NCI-H774 (cell line): ENCODE measurements around the gene OR2T3.
"Not testable (repeated sequence)": the region's sequence is repeated elsewhere in the genome, so short reads cannot be mapped to it uniquely, and the experiment has no call there.

Source experiments
- DNase-seq: peaks from one replicate; lab custom pipeline; 2025; lab: John Stamatoyannopoulos, UW

The OR2T3 gene

DNA sequence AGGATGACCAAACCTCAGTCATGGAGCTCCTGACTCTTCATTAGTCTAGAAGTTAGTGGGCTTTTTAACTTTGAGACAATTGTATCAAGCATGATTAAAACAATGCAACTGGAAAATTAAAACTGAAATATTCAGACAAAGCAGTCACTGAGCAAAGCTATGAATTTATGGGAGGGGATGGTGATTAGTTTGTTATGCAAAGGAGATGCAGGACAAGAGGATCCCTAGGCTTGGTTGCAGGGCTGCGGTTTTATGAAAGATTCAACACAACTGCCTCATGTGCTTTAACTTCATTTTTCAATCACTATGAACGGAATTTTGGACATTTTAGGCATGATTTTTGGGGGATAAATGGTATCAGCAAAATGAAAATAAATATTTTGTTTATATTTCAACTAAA, 1.0 kb upstream of the OR2T3 start:
- DNase-seq = not testable (repeated sequence)

DNA sequence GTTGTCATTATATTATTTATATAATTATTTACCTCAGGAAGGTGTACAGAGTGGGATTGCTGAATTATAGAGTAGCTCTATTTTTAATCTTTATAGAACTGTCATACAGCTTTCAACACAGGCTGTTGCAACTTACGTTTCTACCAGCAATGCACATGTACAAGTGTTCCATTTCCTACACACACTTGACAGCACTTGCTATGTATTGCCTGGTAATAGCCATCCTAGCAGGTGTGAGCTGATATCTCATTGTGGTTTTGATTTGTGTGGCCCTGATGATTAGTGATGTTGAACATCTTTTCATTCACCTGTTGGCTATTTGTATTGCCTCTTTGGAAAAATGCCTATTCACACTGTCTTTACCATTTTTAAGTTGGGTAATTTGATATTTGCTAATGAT, 2.5 kb downstream of the OR2T3 start:
- not testable (repeated sequence) for DNase-seq

DNA sequence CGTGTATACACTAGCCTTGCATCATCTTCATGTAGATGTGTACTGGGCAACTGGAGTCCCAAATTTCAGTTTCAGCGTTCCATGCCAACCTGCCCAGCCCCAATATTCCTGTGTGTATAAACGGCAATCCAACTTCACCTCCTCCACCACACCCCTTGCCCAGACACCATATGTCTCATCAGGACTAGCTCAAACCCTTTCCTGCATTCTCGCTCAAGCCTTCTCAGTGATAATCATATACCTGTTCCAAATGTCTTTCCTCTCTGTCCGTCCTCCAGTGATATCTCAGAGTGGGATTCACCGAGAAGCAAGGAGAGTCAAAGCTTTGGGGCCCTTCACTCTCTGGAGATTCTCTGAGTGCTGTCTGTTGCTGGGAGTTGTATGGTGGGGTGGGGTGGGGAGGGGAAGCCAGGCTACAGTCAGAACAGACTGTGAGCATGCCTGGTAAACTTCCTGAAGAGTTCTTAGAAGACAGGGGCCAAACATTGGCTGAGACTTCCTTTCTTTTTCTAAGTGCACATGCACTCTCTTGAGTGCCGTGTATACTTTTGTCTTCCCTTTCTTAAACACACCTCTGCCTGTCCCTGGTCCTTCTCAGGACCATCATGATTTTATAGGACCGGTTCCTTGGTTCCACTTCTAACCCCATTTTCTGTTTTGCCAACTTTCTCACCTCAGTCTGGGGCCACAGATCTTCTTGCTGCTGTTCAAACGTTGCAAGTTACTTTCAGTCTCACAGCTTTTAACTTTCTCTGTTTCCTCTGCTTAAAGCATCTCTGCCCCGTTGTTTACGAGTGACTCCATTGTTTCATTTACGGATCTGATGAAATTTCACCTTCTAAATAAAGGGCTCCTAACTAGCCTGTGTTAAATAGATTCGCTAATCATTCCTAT, 8.8 kb downstream of the OR2T3 start:
- not testable (repeated sequence) for DNase-seq

DNA sequence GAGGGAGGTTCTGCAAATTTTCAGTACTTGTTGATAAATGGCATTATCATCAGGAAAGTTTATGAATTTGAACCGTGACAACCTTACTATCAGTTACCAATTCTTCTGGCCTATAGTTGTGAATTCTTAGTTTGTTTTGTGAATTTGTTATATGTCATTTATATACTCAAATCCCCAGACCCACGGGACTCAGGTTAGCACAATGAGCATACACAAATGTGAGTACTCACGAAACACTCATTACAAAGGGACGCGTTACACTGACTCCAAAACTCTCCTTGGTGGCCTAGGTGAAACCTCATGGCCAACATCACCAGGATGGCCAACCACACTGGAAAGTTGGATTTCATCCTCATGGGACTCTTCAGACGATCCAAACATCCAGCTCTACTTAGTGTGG, 15.1 kb downstream of the OR2T3 start, which contains the start of gene OR2T5:
Gene OR2T5, plus strand, starts transcription at position 301 of the 400 bp plus-strand sequence. Its CDS starts 0 bp downstream, at position 301.
- DNase-seq = not testable (repeated sequence)

DNA sequence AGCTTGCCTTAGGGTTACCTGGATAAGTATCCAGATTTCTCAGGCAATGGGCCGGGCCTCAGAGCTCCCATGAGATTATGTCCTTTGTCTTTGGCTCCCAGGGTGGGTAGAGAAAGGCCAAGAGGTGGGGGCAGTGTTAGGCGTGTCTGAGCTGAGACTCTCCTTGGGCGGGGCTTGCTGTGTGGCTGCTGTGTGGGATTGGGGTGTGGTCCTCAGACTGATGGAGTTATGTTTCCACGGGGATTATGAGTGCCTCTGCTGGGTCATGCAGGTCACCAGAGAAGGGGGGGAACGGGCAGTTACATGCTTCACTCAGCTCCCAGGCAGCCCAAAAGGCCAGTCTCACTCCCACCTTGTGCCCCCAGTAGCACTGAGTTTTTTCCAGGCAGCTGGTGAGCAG, 23.5 kb downstream of the OR2T3 start:
- not testable (repeated sequence) for DNase-seq

DNA sequence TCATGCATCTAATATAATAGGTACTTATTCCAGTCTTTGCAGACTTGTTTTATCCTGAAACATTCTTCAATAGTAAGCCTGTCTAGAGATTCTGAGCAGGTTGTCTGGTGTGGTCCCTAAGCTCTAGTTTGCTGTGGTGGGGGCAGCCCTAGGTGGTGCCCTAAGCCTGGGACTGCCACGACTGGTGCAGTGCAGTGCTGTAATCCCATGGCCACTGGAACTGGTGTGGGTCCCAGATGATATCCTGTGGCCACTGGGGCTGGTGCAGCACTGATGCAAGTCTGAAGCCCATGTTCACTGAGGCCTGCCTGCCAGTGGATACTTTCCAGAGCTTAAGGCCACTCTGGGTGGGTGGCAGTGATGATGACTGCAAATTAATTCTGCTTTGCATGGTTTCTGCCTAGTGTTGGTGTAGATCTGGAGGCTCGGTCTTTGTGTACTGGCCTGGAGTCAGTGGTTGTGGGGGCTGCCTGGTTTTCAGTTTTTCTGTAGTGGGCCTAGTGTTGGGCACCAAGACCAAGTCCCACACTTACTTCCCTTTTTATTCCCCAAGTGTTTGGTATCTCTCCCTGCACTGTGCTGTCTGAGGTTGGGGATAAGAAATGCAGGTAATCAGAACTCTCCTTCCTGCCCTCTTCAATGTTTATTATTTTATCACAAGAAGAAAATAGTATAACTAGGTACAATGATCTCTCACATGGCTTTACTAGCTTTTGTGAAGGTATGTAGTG, 27.3 kb downstream of the OR2T3 start:
- DNase-seq = not testable (repeated sequence)

DNA sequence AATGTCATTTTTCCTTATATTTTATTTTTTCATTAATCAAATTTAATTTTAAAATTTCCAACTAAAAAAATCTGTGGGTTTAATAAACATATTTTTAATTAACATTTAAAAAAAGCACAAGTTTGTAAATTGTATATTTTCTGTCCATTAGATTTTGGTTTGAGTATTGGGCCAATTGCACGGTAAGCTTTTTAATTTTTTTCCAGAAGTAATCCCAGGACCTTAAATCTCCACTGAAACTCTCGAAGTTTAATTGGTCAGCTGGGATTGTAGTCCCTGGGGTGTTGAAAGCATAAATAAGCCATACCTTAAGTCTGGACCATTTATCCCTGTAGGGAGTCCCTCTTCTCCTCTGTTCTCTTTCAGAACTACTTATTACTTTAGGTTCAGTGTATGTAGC, 34.6 kb downstream of the OR2T3 start, which contains the start of gene OR2G6:
Gene OR2G6, plus strand, starts transcription at position 301 of the 400 bp plus-strand sequence. CDS start 13,574 bp downstream, outside the sequence.
- DNase-seq = not testable (repeated sequence)

DNA sequence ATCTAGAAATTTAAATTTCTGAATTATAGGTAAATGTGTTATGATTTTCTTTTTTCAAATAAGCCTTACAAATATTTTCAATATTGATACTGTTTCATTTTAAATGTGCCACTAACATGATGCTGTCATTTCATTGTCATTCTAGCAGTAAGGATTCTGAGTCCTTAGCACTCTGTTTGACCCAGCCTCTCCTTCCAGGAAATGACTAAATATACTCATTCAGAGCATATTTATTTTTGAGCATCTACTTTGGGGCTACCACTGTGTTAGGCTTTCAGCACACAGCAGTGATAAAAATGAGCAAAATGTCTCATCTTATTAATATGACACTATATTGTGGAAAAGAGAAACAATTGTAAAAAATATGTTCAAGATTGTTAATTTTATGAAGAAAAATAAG, 37.1 kb downstream of the OR2T3 start:
- not testable (repeated sequence) for DNase-seq

DNA sequence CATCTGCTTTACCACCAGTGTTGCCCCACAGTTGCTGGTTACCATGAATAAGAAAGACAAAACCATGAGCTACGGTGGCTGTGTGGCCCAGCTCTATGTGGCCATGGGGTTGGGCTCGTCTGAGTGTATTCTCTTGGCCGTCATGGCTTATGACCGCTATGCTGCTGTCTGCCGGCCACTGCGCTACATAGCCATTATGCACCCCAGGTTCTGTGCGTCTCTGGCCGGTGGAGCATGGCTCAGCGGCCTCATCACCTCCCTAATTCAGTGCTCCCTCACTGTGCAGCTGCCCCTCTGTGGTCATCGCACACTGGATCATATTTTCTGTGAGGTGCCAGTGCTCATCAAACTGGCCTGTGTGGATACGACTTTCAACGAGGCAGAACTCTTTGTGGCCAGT, 48.7 kb downstream of the OR2T3 start:
- no peak for DNase-seq
